ENCODE results near the gene RGPD4. TPM values are rescaled to one million over a fixed set of nuclear protein-coding genes. Genes with fewer than 3 reads are reported as not detected.
"Not testable (repeated sequence)": the region's sequence is repeated elsewhere in the genome, so short reads cannot be mapped to it uniquely, and the experiment has no call there.

Gene RGPD4
- not detected for total RNA-seq

DNA sequence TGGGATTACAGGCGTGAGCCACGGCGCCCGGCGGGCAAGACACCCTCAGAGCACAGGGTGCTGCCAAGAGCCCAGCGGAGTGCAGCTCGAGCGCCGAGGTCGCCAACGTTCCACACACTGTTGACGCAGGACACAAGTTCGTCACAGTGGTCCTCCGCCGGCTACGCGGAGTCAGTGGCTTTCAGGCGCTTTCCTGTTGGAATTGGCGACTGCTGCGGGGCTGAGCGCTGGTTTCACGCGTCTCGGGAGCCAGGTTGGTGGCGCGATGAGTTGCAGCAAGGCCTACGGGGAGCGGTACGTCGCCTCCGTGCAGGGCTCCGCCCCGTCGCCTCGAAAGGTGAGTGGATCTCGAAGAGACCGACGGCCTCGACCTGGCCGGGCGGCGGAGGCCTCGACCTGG, at the start of gene RGPD4:
TSS of gene RGPD4 (plus strand) at position 144 of the 400 bp plus-strand sequence. CDS start at position 266, 122 bp downstream.
- 88 to 89% methylated on average over 12 to 18 of the region's 43 CpGs for WGBS, 2 donors
- DNase-seq; H3K27me3 ChIP-seq; H3K27ac ChIP-seq; H3K36me3 ChIP-seq (replicated peaks in 1 of 2; ENCODE audit: insufficient read depth in 1 of 2, low read depth in 2 of 2); ATAC-seq; H3K4me3 ChIP-seq; H3K9me3 ChIP-seq; intact Hi-C loops (cut with DNase I); H3K4me1 ChIP-seq: not testable (repeated sequence)

DNA sequence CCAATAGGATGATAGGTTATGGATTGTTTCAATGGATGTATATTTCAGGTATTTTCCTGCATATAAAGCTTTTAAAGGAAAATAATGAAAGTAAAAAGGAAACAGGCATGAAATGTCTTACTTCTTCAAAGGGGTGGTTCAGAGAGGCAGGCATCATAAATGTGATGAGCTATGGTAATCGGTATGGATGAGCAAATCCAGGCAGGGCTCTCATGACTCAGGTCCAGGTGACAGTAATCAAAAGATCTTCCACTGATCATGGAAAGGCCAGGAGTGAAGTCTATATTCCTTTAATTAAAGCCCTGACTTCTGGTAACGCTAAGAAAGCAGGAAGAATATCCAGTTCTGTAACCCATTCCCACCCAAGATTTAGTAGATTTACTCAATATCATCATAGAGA, 48.7 kb upstream of the RGPD4 start:
- Histone ChIP-seq H3K4me3 (no peak overlapping the region), H3K4me1 (no peaks in the 10 kb centered on the region), H3K9me3 (no peaks in the 10 kb centered on the region), H3K36me3 (replicated peaks in 1 of 2; ENCODE audit: insufficient read depth in 1 of 2, low read depth in 2 of 2) (no peaks in the 10 kb centered on the region), H3K27me3 (no peaks in the 10 kb centered on the region), H3K27ac (no peak overlapping the region)
- WGBS, 2 donors, result 70% methylated on average over 2 of the region's 2 CpGs
- DNase-seq (no peak), ATAC-seq (no peak)
- intact Hi-C loops (cut with DNase I), result no loop called here
- TF ChIP-seq, protein P1, sequence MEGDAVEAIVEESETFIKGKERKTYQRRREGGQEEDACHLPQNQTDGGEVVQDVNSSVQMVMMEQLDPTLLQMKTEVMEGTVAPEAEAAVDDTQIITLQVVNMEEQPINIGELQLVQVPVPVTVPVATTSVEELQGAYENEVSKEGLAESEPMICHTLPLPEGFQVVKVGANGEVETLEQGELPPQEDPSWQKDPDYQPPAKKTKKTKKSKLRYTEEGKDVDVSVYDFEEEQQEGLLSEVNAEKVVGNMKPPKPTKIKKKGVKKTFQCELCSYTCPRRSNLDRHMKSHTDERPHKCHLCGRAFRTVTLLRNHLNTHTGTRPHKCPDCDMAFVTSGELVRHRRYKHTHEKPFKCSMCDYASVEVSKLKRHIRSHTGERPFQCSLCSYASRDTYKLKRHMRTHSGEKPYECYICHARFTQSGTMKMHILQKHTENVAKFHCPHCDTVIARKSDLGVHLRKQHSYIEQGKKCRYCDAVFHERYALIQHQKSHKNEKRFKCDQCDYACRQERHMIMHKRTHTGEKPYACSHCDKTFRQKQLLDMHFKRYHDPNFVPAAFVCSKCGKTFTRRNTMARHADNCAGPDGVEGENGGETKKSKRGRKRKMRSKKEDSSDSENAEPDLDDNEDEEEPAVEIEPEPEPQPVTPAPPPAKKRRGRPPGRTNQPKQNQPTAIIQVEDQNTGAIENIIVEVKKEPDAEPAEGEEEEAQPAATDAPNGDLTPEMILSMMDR (IDR thresholded peaks at IDR 0.05), result no peak
- no peak for TF ChIP-seq POLR2A (IDR thresholded peaks at IDR 0.05)

DNA sequence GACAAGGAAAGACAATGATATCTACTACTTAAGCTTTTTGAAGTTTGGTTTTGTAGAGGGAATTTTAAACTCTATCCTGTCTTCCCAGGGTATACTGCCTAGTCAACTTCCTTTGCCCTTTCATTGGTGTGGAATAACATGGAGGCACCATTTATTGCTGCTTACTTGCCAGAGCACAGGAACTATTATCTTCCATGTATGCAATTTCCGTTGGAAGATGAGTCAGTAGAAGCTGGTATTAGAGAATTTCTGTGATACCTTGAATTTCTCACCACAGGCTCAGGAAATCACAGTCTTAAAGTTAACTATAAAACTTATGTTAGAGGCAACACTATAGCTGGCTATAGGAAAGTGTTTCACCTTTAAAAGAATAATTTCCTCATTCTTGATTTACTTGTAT, 40.9 kb upstream of the RGPD4 start:
- no peak overlapping the region for H3K27ac ChIP-seq
- DNase-seq (no peak), ATAC-seq (no peak)
- no peaks in the 10 kb centered on the region for H3K27me3 ChIP-seq
- H3K9me3 ChIP-seq, result no peaks in the 10 kb centered on the region
- H3K36me3 ChIP-seq (replicated peaks in 1 of 2; ENCODE audit: insufficient read depth in 1 of 2, low read depth in 2 of 2), result no peaks in the 10 kb centered on the region
- intact Hi-C loops (cut with DNase I), result no loop called here
- no peak overlapping the region for H3K4me3 ChIP-seq
- WGBS, 2 donors, result 32% methylated on average over 1 of the region's 1 CpG
- TF ChIP-seq POLR2A (IDR thresholded peaks at IDR 0.05), result no peak
- TF ChIP-seq, protein P1 (IDR thresholded peaks at IDR 0.05), result no peak
- H3K4me1 ChIP-seq, result no peaks in the 10 kb centered on the region

DNA sequence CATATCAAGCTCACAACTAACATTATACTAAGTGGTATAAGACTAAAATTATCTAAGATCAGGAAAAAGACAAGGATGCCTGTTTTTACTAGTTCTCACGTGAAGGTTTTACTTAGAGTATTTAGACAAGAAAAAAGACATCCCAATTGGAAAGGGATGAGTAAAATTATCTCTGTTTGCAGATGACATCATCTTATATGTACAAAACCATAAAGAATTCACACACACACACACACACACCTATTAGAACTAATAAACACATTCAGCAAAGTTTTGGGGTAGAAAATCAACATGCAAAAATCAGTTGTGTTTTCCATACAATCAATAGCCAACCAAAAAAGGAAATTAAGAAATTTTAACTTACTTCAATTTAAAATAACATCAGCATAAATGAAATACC, 35.9 kb upstream of the RGPD4 start:
- no peak for TF ChIP-seq POLR2A (IDR thresholded peaks at IDR 0.05)
- TF ChIP-seq, protein P1 (IDR thresholded peaks at IDR 0.05), result no peak
- no peak overlapping the region for H3K4me3 ChIP-seq
- H3K4me1 ChIP-seq, result no peaks in the 10 kb centered on the region
- no peak overlapping the region for H3K27ac ChIP-seq
- ATAC-seq (no peak), DNase-seq (no peak)
- no peaks in the 10 kb centered on the region for H3K27me3 ChIP-seq
- WGBS, 2 donors, result 52 to 78% methylated on average over 1 of the region's 1 CpG
- intact Hi-C loops (cut with DNase I), result no loop called here
- H3K36me3 ChIP-seq (replicated peaks in 1 of 2; ENCODE audit: insufficient read depth in 1 of 2, low read depth in 2 of 2), result no peaks in the 10 kb centered on the region
- no peaks in the 10 kb centered on the region for H3K9me3 ChIP-seq

DNA sequence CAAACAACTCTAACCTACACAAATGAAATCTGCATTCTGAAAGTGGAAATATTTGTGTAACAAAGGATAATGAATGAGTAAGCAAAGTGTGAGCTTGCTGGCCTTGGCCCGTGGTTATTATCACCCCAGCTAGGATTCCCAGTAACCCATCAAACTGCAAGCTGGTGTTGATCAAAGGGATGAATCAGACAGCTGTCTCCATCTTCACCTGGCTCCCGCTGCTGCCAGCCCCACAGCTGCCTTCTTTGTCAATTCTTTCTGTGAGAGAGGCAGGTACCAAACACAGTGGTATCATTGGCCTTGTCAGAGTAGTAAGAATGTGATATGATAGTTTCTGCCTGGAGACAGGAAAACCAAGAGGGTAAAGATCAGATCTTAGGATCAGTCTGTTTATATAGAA, 25.2 kb upstream of the RGPD4 start:
- no peaks in the 10 kb centered on the region for H3K9me3 ChIP-seq
- DNase-seq (no peak), ATAC-seq (no peak)
- TF ChIP-seq POLR2A (IDR thresholded peaks at IDR 0.05), result no peak
- TF ChIP-seq, protein P1 (IDR thresholded peaks at IDR 0.05), result no peak
- intact Hi-C loops (cut with DNase I), result no loop called here
- no peak overlapping the region for H3K4me3 ChIP-seq
- no peaks in the 10 kb centered on the region for H3K36me3 ChIP-seq (replicated peaks in 1 of 2; ENCODE audit: insufficient read depth in 1 of 2, low read depth in 2 of 2)
- no peaks in the 10 kb centered on the region for H3K4me1 ChIP-seq
- WGBS, 2 donors, result 28 to 33% methylated on average over 2 of the region's 2 CpGs
- no peak overlapping the region for H3K27ac ChIP-seq
- no peaks in the 10 kb centered on the region for H3K27me3 ChIP-seq
